ENCODE data around the gene FOXN3.
A peak's percentile ranks its signal among the peaks of the same experiment; 100 is the strongest.

The FOXN3 gene

GRCh38 chr14:89226801-89227495, 190.1 kb downstream of the FOXN3 start:
- Histone ChIP-seq H3K9me3 (ENCODE audit: control extremely low read depth in 1 of 5, control insufficient read depth in 4 of 5, insufficient read depth in 2 of 5, low read depth in 1 of 5, low read length in 4 of 5) (no peaks in the 10 kb centered on the region), H3K27me3 (replicated peaks in 2 of 5; ENCODE audit: control insufficient read depth in 4 of 5, insufficient read depth in 5 of 5, low read length in 4 of 5) (no peaks in the 10 kb centered on the region), H3K36me3 (ENCODE audit: control insufficient read depth in 4 of 4, insufficient read depth in 4 of 4, low read length in 3 of 4) (peaks cover 3 to 12% (median 6%) of the 10 kb centered on the region in 4 experiments), H3K27ac (ENCODE audit: insufficient read depth in 1 of 2, low read depth in 1 of 2, low read length in 2 of 2, poor library complexity in 1 of 2, severe bottlenecking in 2 of 2) (no peak overlapping the region), H3K4me3 (ENCODE audit: control insufficient read depth in 1 of 7, extremely low read depth in 1 of 7, insufficient read depth in 4 of 7, low read depth in 2 of 7, low read length in 6 of 7) (no peak overlapping the region), H3K4me1 (ENCODE audit: control extremely low read depth in 1 of 4, control insufficient read depth in 4 of 4, insufficient read depth in 4 of 4, low read length in 3 of 4) (peaks cover 0 to 8% (median 4%) of the 10 kb centered on the region in 4 experiments)
- 81% methylated on average over 5 of the region's 8 CpGs for WGBS (ENCODE audit: insufficient coverage)
- ChIA-PET CTCF (interaction anchor here (1.2 to 3.0 kb wide), 2 partner anchors 13 to 14 kb away, joined by 3 to 14 read pairs; no protein-coding TSS in a partner anchor), POLR2A (no interaction called here)
- DNase-seq = no peak

GRCh38 chr14:89225607-89226006, 191.4 kb downstream of the FOXN3 start:
- CTCF ChIA-PET = no interaction called here
- POLR2A ChIA-PET = no interaction called here
- no peak overlapping the region for H3K4me3 ChIP-seq (ENCODE audit: control insufficient read depth in 1 of 7, extremely low read depth in 1 of 7, insufficient read depth in 4 of 7, low read depth in 2 of 7, low read length in 6 of 7)
- no peak overlapping the region for H3K27ac ChIP-seq (ENCODE audit: insufficient read depth in 1 of 2, low read depth in 1 of 2, low read length in 2 of 2, poor library complexity in 1 of 2, severe bottlenecking in 2 of 2)
- 100% methylated on average over 2 of the region's 4 CpGs for WGBS (ENCODE audit: insufficient coverage)
- no peaks in the 10 kb centered on the region for H3K27me3 ChIP-seq (replicated peaks in 2 of 5; ENCODE audit: control insufficient read depth in 4 of 5, insufficient read depth in 5 of 5, low read length in 4 of 5)
- H3K36me3 ChIP-seq (ENCODE audit: control insufficient read depth in 4 of 4, insufficient read depth in 4 of 4, low read length in 3 of 4) = peaks cover 3 to 12% (median 6%) of the 10 kb centered on the region in 4 experiments
- no peak for DNase-seq
- no peaks in the 10 kb centered on the region for H3K9me3 ChIP-seq (ENCODE audit: control extremely low read depth in 1 of 5, control insufficient read depth in 4 of 5, insufficient read depth in 2 of 5, low read depth in 1 of 5, low read length in 4 of 5)
- peaks cover 0 to 21% (median 16%) of the 10 kb centered on the region in 4 experiments for H3K4me1 ChIP-seq (ENCODE audit: control extremely low read depth in 1 of 4, control insufficient read depth in 4 of 4, insufficient read depth in 4 of 4, low read length in 3 of 4)

- Histone ChIP-seq H3K4me1 (ENCODE audit: control extremely low read depth in 1 of 4, control insufficient read depth in 4 of 4, insufficient read depth in 4 of 4, low read length in 3 of 4) (peaks cover 0 to 29% (median 23%) of the 10 kb centered on the region in 4 experiments), H3K4me3 (ENCODE audit: control insufficient read depth in 1 of 7, extremely low read depth in 1 of 7, insufficient read depth in 4 of 7, low read depth in 2 of 7, low read length in 6 of 7) (peak overlapping the region in 4 of 7 experiments; percentile 16 to 37 (median 24)), H3K36me3 (ENCODE audit: control insufficient read depth in 4 of 4, insufficient read depth in 4 of 4, low read length in 3 of 4) (peaks cover 8 to 16% (median 13%) of the 10 kb centered on the region in 4 experiments), H3K27ac (ENCODE audit: insufficient read depth in 1 of 2, low read depth in 1 of 2, low read length in 2 of 2, poor library complexity in 1 of 2, severe bottlenecking in 2 of 2) (peak overlapping the region; percentile 85 to 87), H3K9me3 (ENCODE audit: control extremely low read depth in 1 of 5, control insufficient read depth in 4 of 5, insufficient read depth in 2 of 5, low read depth in 1 of 5, low read length in 4 of 5) (no peaks in the 10 kb centered on the region), H3K27me3 (replicated peaks in 2 of 5; ENCODE audit: control insufficient read depth in 4 of 5, insufficient read depth in 5 of 5, low read length in 4 of 5) (no peaks in the 10 kb centered on the region)
- WGBS (ENCODE audit: insufficient coverage) = 0% methylated on average over 2 of the region's 5 CpGs
- CTCF ChIA-PET = interaction anchor here (0.8 to 1.7 kb wide), 7 partner anchors 8 to 184 kb away, joined by 3 to 4 read pairs (median 3); no protein-coding TSS in a partner anchor
- DNase-seq = peak; percentile 85 to 96 (median 93)
- POLR2A ChIA-PET = no interaction called here
These were observed 195.8 kb downstream of the FOXN3 start for GRCh38 chr14:89221109-89221810.

GRCh38 chr14:89219051-89219450, 198.0 kb downstream of the FOXN3 start:
- WGBS (ENCODE audit: insufficient coverage) = 85% methylated on average over 5 of the region's 6 CpGs
- ChIA-PET CTCF (no interaction called here), POLR2A (no interaction called here)
- Histone ChIP-seq H3K4me3 (ENCODE audit: control insufficient read depth in 1 of 7, extremely low read depth in 1 of 7, insufficient read depth in 4 of 7, low read depth in 2 of 7, low read length in 6 of 7) (no peak overlapping the region), H3K4me1 (ENCODE audit: control extremely low read depth in 1 of 4, control insufficient read depth in 4 of 4, insufficient read depth in 4 of 4, low read length in 3 of 4) (peaks cover 0 to 47% (median 26%) of the 10 kb centered on the region in 4 experiments), H3K27ac (ENCODE audit: insufficient read depth in 1 of 2, low read depth in 1 of 2, low read length in 2 of 2, poor library complexity in 1 of 2, severe bottlenecking in 2 of 2) (no peak overlapping the region), H3K36me3 (ENCODE audit: control insufficient read depth in 4 of 4, insufficient read depth in 4 of 4, low read length in 3 of 4) (peaks cover 11 to 16% (median 13%) of the 10 kb centered on the region in 4 experiments), H3K9me3 (ENCODE audit: control extremely low read depth in 1 of 5, control insufficient read depth in 4 of 5, insufficient read depth in 2 of 5, low read depth in 1 of 5, low read length in 4 of 5) (no peaks in the 10 kb centered on the region), H3K27me3 (replicated peaks in 2 of 5; ENCODE audit: control insufficient read depth in 4 of 5, insufficient read depth in 5 of 5, low read length in 4 of 5) (no peaks in the 10 kb centered on the region)
- DNase-seq = peak in 2 of 3 donors; percentile 36 to 44

GRCh38 chr14:89217891-89218290, 199.1 kb downstream of the FOXN3 start:
- Histone ChIP-seq H3K9me3 (ENCODE audit: control extremely low read depth in 1 of 5, control insufficient read depth in 4 of 5, insufficient read depth in 2 of 5, low read depth in 1 of 5, low read length in 4 of 5) (no peaks in the 10 kb centered on the region), H3K4me3 (ENCODE audit: control insufficient read depth in 1 of 7, extremely low read depth in 1 of 7, insufficient read depth in 4 of 7, low read depth in 2 of 7, low read length in 6 of 7) (no peak overlapping the region), H3K27me3 (replicated peaks in 2 of 5; ENCODE audit: control insufficient read depth in 4 of 5, insufficient read depth in 5 of 5, low read length in 4 of 5) (no peaks in the 10 kb centered on the region), H3K27ac (ENCODE audit: insufficient read depth in 1 of 2, low read depth in 1 of 2, low read length in 2 of 2, poor library complexity in 1 of 2, severe bottlenecking in 2 of 2) (no peak overlapping the region), H3K4me1 (ENCODE audit: control extremely low read depth in 1 of 4, control insufficient read depth in 4 of 4, insufficient read depth in 4 of 4, low read length in 3 of 4) (peaks cover 0 to 57% (median 30%) of the 10 kb centered on the region in 4 experiments), H3K36me3 (ENCODE audit: control insufficient read depth in 4 of 4, insufficient read depth in 4 of 4, low read length in 3 of 4) (peaks cover 8 to 10% (median 9%) of the 10 kb centered on the region in 4 experiments)
- no peak for DNase-seq
- POLR2A ChIA-PET = no interaction called here
- CTCF ChIA-PET = interaction anchor here (1.1 kb wide), 1 partner anchor 12 kb away, joined by 3 read pairs; no protein-coding TSS in a partner anchor
- WGBS (ENCODE audit: insufficient coverage) = 100% methylated on average over 2 of the region's 4 CpGs

- no peaks in the 10 kb centered on the region for H3K9me3 ChIP-seq (ENCODE audit: control extremely low read depth in 1 of 5, control insufficient read depth in 4 of 5, insufficient read depth in 2 of 5, low read depth in 1 of 5, low read length in 4 of 5)
- peaks cover 2 to 55% (median 22%) of the 10 kb centered on the region in 4 experiments for H3K4me1 ChIP-seq (ENCODE audit: control extremely low read depth in 1 of 4, control insufficient read depth in 4 of 4, insufficient read depth in 4 of 4, low read length in 3 of 4)
- H3K36me3 ChIP-seq (ENCODE audit: control insufficient read depth in 4 of 4, insufficient read depth in 4 of 4, low read length in 3 of 4) = peaks cover 8 to 15% (median 9%) of the 10 kb centered on the region in 4 experiments
- CTCF ChIA-PET = interaction anchor here (1.4 to 3.1 kb wide), 2 partner anchors 23 to 90 kb away, joined by 3 to 10 read pairs; no protein-coding TSS in a partner anchor
- 98% methylated on average over 6 of the region's 7 CpGs for WGBS (ENCODE audit: insufficient coverage)
- no peaks in the 10 kb centered on the region for H3K27me3 ChIP-seq (replicated peaks in 2 of 5; ENCODE audit: control insufficient read depth in 4 of 5, insufficient read depth in 5 of 5, low read length in 4 of 5)
- no peak overlapping the region for H3K27ac ChIP-seq (ENCODE audit: insufficient read depth in 1 of 2, low read depth in 1 of 2, low read length in 2 of 2, poor library complexity in 1 of 2, severe bottlenecking in 2 of 2)
- POLR2A ChIA-PET = no interaction called here
- no peak for DNase-seq
- H3K4me3 ChIP-seq (ENCODE audit: control insufficient read depth in 1 of 7, extremely low read depth in 1 of 7, insufficient read depth in 4 of 7, low read depth in 2 of 7, low read length in 6 of 7) = no peak overlapping the region
These were observed 201.5 kb downstream of the FOXN3 start for GRCh38 chr14:89215531-89215930.

- no peak overlapping the region for H3K27ac ChIP-seq (ENCODE audit: insufficient read depth in 1 of 2, low read depth in 1 of 2, low read length in 2 of 2, poor library complexity in 1 of 2, severe bottlenecking in 2 of 2)
- H3K36me3 ChIP-seq (ENCODE audit: control insufficient read depth in 4 of 4, insufficient read depth in 4 of 4, low read length in 3 of 4) = peaks cover 8 to 15% (median 9%) of the 10 kb centered on the region in 4 experiments
- H3K9me3 ChIP-seq (ENCODE audit: control extremely low read depth in 1 of 5, control insufficient read depth in 4 of 5, insufficient read depth in 2 of 5, low read depth in 1 of 5, low read length in 4 of 5) = no peaks in the 10 kb centered on the region
- DNase-seq = peak in 1 of 3 donors; percentile 17
- no peaks in the 10 kb centered on the region for H3K27me3 ChIP-seq (replicated peaks in 2 of 5; ENCODE audit: control insufficient read depth in 4 of 5, insufficient read depth in 5 of 5, low read length in 4 of 5)
- H3K4me3 ChIP-seq (ENCODE audit: control insufficient read depth in 1 of 7, extremely low read depth in 1 of 7, insufficient read depth in 4 of 7, low read depth in 2 of 7, low read length in 6 of 7) = no peak overlapping the region
- peaks cover 2 to 51% (median 18%) of the 10 kb centered on the region in 4 experiments for H3K4me1 ChIP-seq (ENCODE audit: control extremely low read depth in 1 of 4, control insufficient read depth in 4 of 4, insufficient read depth in 4 of 4, low read length in 3 of 4)
- ChIA-PET POLR2A (no interaction called here), CTCF (interaction anchor here (1.1 to 3.6 kb wide), 4 partner anchors 15 to 38 kb away, joined by 3 to 24 read pairs (median 14); no protein-coding TSS in a partner anchor)
These were observed 201.9 kb downstream of the FOXN3 start for GRCh38 chr14:89215114-89215513.

Data from common myeloid progenitor, CD34-positive (primary cell).